ENCODE results near the gene SRGAP1. TPM values are rescaled to one million over a fixed set of nuclear protein-coding genes. Genes with fewer than 3 reads are reported as not detected.

The SRGAP1 gene
- polyA plus RNA-seq, 1 donor from 2014 or later: 4.8 TPM

DNA sequence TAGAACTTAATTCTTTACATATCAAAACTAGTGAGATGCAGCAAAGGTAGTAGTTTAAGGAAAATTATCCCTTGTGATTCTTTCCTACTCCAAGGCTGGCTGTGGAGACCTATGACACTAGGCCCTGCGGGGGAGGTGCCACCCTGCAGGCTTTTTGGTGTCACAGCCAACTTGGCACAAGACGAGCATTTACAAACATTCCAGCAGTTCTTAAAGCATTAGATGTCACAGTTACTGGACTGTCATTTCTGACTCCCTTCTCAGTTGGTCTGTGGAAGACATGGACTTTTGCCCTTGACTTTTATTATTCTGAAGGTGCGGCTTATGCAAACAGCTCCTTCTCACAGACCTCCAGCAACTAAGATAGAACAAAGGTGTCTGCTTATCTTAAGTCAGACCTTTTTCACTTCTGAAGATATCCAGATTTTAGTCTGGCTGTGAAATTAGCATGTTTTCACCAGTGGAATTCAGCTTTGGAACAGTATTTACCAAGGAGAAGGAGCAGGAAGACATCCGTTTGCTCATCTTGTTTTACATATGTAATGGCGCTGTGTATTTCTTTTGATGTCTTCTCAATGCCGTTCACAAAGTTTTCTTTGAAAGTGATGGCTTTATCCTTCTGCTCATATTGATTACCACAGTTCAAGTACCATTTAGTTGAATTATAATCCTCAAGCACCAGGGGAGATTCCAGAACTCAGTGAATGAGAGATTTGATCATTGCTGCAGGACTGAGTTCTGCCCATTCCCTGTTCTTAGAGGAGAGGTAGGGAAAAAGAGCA is 17.9 kb downstream of the SRGAP1 start:
- no peak for TF ChIP-seq MXI1 (conservative IDR thresholded peaks at IDR 0.05; ENCODE audit: poor library complexity, severe bottlenecking)
- TF ChIP-seq EZH2 (IDR thresholded peaks at IDR 0.05; ENCODE audit: borderline replicate concordance, insufficient read depth, low read length, poor library complexity, severe bottlenecking): no peak
- TF ChIP-seq, protein P1, sequence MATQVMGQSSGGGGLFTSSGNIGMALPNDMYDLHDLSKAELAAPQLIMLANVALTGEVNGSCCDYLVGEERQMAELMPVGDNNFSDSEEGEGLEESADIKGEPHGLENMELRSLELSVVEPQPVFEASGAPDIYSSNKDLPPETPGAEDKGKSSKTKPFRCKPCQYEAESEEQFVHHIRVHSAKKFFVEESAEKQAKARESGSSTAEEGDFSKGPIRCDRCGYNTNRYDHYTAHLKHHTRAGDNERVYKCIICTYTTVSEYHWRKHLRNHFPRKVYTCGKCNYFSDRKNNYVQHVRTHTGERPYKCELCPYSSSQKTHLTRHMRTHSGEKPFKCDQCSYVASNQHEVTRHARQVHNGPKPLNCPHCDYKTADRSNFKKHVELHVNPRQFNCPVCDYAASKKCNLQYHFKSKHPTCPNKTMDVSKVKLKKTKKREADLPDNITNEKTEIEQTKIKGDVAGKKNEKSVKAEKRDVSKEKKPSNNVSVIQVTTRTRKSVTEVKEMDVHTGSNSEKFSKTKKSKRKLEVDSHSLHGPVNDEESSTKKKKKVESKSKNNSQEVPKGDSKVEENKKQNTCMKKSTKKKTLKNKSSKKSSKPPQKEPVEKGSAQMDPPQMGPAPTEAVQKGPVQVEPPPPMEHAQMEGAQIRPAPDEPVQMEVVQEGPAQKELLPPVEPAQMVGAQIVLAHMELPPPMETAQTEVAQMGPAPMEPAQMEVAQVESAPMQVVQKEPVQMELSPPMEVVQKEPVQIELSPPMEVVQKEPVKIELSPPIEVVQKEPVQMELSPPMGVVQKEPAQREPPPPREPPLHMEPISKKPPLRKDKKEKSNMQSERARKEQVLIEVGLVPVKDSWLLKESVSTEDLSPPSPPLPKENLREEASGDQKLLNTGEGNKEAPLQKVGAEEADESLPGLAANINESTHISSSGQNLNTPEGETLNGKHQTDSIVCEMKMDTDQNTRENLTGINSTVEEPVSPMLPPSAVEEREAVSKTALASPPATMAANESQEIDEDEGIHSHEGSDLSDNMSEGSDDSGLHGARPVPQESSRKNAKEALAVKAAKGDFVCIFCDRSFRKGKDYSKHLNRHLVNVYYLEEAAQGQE (IDR thresholded peaks at IDR 0.05; ENCODE audit: borderline replicate concordance): no peak
- no peak for TF ChIP-seq RAD21 (conservative IDR thresholded peaks at IDR 0.05)
- TF ChIP-seq SMC3 (conservative IDR thresholded peaks at IDR 0.05; ENCODE audit: poor library complexity): no peak
- TF ChIP-seq, protein P2, sequence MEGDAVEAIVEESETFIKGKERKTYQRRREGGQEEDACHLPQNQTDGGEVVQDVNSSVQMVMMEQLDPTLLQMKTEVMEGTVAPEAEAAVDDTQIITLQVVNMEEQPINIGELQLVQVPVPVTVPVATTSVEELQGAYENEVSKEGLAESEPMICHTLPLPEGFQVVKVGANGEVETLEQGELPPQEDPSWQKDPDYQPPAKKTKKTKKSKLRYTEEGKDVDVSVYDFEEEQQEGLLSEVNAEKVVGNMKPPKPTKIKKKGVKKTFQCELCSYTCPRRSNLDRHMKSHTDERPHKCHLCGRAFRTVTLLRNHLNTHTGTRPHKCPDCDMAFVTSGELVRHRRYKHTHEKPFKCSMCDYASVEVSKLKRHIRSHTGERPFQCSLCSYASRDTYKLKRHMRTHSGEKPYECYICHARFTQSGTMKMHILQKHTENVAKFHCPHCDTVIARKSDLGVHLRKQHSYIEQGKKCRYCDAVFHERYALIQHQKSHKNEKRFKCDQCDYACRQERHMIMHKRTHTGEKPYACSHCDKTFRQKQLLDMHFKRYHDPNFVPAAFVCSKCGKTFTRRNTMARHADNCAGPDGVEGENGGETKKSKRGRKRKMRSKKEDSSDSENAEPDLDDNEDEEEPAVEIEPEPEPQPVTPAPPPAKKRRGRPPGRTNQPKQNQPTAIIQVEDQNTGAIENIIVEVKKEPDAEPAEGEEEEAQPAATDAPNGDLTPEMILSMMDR (IDR thresholded peaks at IDR 0.05; ENCODE audit: poor library complexity, severe bottlenecking): no peak
- TF ChIP-seq POLR2AphosphoS5 (IDR thresholded peaks at IDR 0.05): no peak
- TF ChIP-seq EP300 (conservative IDR thresholded peaks at IDR 0.05; ENCODE audit: poor library complexity, severe bottlenecking): no peak
- TF ChIP-seq TAF1 (IDR thresholded peaks at IDR 0.05; ENCODE audit: low read depth): no peak
- Histone ChIP-seq H2AFZ (ENCODE audit: low read depth, low read length) (no peak overlapping the region), H3K4me2 (ENCODE audit: low read length) (no peak overlapping the region), H3K9ac (ENCODE audit: low read length) (no peak overlapping the region), H3K27me3 (ENCODE audit: insufficient read depth, low read depth, low read length) (no peaks in the 10 kb centered on the region), H3K4me3 (ENCODE audit: low read length) (no peak overlapping the region), H3F3A (ENCODE audit: insufficient read depth, low read length, poor library complexity, severe bottlenecking) (no peaks in the 10 kb centered on the region), H3K27ac (ENCODE audit: low read length) (no peak overlapping the region), H3K36me3 (ENCODE audit: insufficient read depth, low read length) (no peaks in the 10 kb centered on the region), H3K9me3 (ENCODE audit: low read length) (no peaks in the 10 kb centered on the region), H4K20me1 (ENCODE audit: insufficient read depth) (no peaks in the 10 kb centered on the region), H3K79me2 (replicated peaks; ENCODE audit: insufficient read depth, low read length) (peaks cover 13% of the 10 kb centered on the region), H3K9me2 (ENCODE audit: insufficient read depth, low read length) (no peaks in the 10 kb centered on the region)

DNA sequence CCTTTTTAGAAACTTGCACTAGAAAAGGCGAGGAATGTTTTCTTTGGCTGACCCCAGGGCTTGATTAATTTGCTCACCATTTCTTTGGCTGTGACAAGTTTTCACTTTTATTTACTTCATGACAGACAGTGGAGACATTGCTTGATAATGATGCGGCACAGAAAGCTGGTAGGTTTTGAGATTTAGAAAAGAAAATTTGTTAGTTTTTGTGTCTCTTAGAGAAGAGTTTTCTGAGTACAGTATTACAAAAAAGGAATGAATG is 18.4 kb downstream of the SRGAP1 start:
- Histone ChIP-seq H3K4me3 (ENCODE audit: low read length) (no peak overlapping the region), H3K27me3 (ENCODE audit: insufficient read depth, low read depth, low read length) (no peaks in the 10 kb centered on the region), H3K9me2 (ENCODE audit: insufficient read depth, low read length) (no peaks in the 10 kb centered on the region), H3K79me2 (replicated peaks; ENCODE audit: insufficient read depth, low read length) (peaks cover 16% of the 10 kb centered on the region), H3F3A (ENCODE audit: insufficient read depth, low read length, poor library complexity, severe bottlenecking) (no peaks in the 10 kb centered on the region), H3K27ac (ENCODE audit: low read length) (no peak overlapping the region), H3K9me3 (ENCODE audit: low read length) (no peaks in the 10 kb centered on the region), H3K4me2 (ENCODE audit: low read length) (no peak overlapping the region), H3K36me3 (ENCODE audit: insufficient read depth, low read length) (no peaks in the 10 kb centered on the region), H2AFZ (ENCODE audit: low read depth, low read length) (no peak overlapping the region), H4K20me1 (ENCODE audit: insufficient read depth) (no peaks in the 10 kb centered on the region), H3K9ac (ENCODE audit: low read length) (no peak overlapping the region)
- no peak for TF ChIP-seq EP300 (conservative IDR thresholded peaks at IDR 0.05; ENCODE audit: poor library complexity, severe bottlenecking)
- TF ChIP-seq EZH2 (IDR thresholded peaks at IDR 0.05; ENCODE audit: borderline replicate concordance, insufficient read depth, low read length, poor library complexity, severe bottlenecking): no peak
- no peak for TF ChIP-seq MXI1 (conservative IDR thresholded peaks at IDR 0.05; ENCODE audit: poor library complexity, severe bottlenecking)
- TF ChIP-seq TAF1 (IDR thresholded peaks at IDR 0.05; ENCODE audit: low read depth): no peak
- TF ChIP-seq, protein P2 (IDR thresholded peaks at IDR 0.05; ENCODE audit: poor library complexity, severe bottlenecking): no peak
- no peak for TF ChIP-seq RAD21 (conservative IDR thresholded peaks at IDR 0.05)
- TF ChIP-seq, protein P1 (IDR thresholded peaks at IDR 0.05; ENCODE audit: borderline replicate concordance): no peak
- TF ChIP-seq SMC3 (conservative IDR thresholded peaks at IDR 0.05; ENCODE audit: poor library complexity): no peak
- TF ChIP-seq POLR2AphosphoS5 (IDR thresholded peaks at IDR 0.05): no peak

All from neural cell (in vitro differentiated cells).